ENCODE measurements around the gene CPLX4.

DNA sequence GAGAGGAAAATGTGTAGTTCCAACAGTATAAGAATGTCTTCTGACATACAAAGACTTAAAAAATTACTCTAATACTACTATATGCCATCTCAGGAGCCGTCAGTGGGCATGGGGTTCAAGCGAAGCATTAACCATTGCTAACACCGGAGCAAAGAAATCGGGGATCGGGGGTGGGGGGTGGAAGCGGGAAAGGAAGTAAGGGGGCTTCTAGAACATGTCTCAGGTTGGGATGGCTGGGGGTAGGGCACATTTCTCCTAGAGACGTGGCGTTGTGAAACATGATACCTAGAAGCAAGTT lies 39.9 kb upstream of the CPLX4 start:
- TF ChIP-seq, protein P1, sequence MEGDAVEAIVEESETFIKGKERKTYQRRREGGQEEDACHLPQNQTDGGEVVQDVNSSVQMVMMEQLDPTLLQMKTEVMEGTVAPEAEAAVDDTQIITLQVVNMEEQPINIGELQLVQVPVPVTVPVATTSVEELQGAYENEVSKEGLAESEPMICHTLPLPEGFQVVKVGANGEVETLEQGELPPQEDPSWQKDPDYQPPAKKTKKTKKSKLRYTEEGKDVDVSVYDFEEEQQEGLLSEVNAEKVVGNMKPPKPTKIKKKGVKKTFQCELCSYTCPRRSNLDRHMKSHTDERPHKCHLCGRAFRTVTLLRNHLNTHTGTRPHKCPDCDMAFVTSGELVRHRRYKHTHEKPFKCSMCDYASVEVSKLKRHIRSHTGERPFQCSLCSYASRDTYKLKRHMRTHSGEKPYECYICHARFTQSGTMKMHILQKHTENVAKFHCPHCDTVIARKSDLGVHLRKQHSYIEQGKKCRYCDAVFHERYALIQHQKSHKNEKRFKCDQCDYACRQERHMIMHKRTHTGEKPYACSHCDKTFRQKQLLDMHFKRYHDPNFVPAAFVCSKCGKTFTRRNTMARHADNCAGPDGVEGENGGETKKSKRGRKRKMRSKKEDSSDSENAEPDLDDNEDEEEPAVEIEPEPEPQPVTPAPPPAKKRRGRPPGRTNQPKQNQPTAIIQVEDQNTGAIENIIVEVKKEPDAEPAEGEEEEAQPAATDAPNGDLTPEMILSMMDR (IDR thresholded peaks at IDR 0.05; ENCODE audit: low read depth, low read length, poor library complexity, severe bottlenecking), result no peak
- TF ChIP-seq EZH2phosphoT487 (IDR thresholded peaks at IDR 0.05; ENCODE audit: borderline replicate concordance, low read length), result no peak
